NK-92 treated with Interleukin-12 subunit alpha and Interleukin-12 subunit beta, amount 100 ng/mL, for 24 hours (cell line): Measurements from ENCODE around the gene TMEM164.

Experiments
- DNase-seq: peaks from one replicate; lab custom pipeline; 2025; lab: John Stamatoyannopoulos, UW

TMEM164 gene

GRCh38 chrX:110037178-110037577, 34.3 kb downstream of the TMEM164 start:
- DNase-seq: no peak

- no peak for DNase-seq
These were observed 36.0 kb downstream of the TMEM164 start for GRCh38 chrX:110038900-110039299.

- DNase-seq: no peak
These were observed 39.1 kb downstream of the TMEM164 start for GRCh38 chrX:110041980-110042379.

DNA sequence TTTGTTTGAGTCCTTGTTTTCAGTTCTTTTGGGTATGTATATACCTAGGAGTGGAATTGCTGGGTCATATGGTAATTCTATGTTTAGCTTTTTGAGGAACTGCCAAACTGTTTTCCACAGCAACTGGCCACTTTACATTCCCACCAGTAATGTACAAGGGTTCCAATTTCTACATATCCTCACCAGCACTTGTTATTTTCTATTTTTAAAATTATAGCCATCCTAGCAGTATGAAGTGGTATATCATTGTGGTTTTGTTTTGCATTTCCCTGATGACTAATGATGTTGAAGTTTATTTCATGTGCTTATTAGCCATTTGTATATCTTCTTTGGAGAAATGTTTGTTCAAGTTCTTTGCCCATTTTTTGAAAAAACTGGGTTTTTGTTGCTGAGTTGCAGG, 39.6 kb downstream of the TMEM164 start:
- DNase-seq: no peak

DNA sequence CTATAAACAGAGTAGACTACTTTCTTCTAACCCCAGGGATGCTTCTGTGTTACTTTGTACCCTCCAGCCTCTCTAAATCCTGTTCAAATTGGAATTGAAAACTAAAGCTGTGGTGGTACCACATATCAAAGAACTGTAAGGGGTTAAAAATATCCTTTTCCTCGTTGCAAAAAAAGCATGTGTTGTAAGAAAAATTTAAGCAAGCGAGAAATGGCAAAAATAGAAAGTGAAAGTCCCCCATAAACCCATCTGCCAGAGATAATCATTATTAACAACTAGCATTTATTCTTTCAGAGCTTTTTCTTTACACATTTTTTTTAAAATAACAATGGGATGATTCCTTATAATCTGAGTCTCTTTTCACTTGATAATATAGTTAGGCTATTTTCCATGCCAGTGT, 40.6 kb downstream of the TMEM164 start:
- no peak for DNase-seq

DNA sequence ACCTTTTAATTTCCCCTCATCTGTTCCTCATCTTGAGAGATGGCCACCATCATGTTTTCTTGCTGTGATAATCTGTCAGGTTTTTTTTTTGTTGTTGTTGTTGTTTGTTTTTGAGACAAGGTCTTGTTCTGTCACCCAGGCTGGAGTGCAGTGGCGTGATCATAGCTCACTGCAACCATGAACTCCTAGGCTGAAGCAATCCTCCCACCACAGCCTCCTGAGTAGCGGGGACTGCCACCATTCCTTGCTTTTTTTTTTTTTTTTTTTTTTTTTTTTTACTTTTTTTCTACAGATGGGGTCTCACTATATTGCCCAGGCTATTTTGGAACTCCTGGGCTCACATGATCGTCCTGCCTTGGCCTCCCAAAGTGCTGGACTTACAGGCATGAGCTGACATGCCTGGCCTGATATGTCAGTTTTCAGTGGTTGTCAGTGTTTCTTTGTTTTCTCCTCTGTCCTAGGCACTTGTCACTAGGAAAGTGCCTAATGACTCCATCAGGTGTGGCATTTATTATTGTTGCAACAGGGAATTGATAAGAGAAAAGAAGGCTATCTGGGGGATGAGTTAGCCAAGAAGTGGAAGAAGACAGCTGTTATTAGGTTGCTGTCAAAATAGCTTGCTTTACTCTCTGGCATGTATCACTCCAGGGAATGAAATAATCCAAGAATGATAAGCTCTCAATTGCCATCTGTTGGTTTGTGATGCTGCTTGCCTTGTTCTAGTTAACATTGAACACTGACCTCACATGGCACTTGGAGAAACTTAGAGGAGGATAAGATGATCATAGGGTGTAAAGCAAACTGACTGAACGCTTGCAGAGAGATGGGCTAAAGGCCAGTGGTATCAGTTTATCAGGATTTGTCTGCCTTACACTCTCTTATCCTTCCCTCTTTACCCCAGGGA, 41.7 kb downstream of the TMEM164 start:
- DNase-seq: no peak

GRCh38 chrX:110045421-110045820, 42.5 kb downstream of the TMEM164 start:
- no peak for DNase-seq

DNA sequence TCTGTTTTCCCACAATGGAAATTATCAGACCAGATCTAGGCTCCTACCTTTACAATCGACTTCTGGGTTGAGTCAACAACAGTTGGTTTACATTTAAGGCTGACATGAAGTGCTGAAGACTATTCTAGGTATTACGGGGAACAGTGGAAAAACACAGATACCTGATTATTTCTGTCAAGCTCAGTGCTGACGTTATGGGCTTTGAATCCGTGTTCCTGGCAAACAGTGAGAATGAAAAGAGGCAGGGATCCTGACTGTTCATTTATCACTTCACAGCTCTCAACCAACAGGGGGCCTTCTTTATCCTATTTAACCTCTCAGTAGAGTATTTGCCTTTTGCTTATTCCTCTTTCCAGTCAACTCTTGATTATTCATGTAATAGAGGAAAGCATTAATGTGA, 43.1 kb downstream of the TMEM164 start:
- no peak for DNase-seq

DNA sequence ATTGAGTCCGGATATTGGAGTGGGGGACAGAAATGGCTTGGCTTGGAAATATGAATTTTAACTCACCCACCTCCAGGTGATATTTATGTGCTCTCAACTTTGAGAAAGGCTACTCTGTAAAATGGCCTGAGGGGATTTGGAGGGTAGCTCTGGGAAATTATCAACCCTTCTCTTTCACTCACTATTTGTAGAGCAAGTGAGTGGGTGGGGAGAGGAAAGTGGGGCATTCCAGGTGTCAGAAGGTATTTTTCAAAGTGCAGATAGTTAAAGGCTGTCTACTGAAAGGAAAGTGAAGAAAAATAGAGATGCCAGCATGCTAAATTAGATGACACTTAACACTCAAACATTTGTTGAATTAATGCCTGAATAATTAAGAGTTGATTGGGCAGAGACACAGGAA, 44.1 kb downstream of the TMEM164 start:
- no peak for DNase-seq

DNA sequence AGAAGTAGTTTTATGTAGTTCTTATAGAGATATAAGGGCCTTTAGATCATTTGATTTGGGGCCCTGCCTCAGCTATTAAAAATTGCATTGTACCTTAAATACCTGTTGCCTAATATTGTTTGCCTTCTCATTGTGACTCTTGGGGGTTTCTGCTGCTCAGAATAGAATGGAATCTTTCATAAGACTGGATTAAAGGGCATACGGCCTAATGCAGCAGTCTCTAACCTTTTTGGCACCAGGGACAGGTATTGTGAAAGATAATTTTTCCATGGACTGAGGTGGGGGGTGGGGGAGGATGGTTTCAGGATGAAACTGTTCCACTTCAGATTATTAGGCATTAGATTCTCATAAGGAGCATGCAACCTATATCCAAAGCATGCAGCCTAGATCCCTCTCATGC, 46.2 kb downstream of the TMEM164 start:
- no peak for DNase-seq

- DNase-seq: no peak
These were observed 47.5 kb downstream of the TMEM164 start for GRCh38 chrX:110050386-110050785.

DNA sequence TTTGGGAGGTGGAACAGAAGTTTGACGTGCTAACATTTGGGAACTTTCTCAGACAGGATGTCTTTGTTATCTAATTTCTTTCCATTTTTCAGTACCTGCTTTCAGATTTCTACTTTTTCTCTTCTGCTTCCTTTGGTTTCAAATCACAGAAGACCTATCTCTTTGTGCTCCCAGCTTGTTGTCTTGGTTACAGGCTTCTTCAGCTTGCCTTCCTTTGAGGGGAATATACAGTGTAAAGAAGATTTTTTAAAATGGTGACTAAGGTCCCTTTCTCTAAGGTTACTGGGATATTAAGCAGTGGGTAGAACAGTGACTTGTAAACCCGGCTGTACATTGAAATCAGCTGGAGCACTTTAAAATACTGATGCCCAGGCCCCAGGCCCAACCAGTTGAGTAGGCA, 48.0 kb downstream of the TMEM164 start:
- no peak for DNase-seq

DNA sequence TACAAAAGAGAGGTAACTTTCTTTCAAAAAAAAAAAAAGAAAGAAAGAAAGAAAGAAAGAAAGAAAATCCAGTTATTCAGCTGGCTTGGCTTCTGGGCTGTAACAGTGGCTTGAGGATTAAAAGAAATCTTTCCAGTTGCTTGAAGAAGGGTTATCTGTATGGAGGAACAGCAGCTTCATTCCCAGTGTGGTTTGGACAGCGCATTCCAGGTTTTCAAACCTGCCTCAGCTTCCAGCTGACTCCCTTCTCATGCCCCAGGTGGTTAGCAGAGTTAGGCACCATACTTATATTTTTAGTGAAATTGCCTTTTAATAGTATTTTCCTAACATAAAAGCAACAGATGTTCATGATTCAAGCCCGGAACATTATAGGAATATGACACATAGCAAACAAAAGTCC, 48.6 kb downstream of the TMEM164 start:
- no peak for DNase-seq

DNA sequence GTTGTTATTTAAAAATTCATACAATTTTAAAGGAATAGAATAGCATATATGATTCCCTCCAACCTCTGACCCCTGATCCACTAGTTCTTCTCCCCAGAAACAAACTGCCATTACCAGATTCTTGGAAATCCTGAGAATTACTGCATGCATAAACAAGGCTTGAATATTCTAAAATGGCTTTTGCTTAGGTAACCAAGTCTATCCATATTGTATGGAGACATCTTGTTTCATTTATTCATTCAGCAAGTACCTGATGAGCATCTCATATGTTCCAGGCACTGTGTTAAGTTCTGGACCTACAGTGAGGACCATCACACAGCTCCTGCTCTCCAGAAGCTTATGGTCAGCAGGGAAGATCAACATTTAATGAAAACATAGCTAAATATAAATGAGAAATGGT, 49.4 kb downstream of the TMEM164 start:
- no peak for DNase-seq

DNA sequence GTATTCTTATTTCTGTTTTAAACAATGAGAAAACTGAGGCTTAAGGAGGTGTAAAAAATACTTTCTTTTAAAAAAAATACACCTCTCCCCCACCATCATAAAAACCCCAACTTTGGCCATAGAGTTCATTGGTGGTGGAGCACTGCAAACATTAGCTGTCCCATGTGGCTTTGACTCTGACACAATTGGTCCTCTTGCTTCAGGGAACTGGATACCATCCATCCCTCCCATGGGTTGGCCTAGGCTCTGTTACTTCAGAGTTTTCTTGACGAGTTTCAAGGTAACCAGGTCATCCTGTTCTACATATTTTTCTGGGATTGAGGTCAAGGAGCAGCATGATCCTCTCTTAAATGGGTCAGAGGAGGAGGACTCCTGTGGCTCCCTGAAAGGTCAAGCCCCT, 50.5 kb downstream of the TMEM164 start:
- DNase-seq: no peak

DNA sequence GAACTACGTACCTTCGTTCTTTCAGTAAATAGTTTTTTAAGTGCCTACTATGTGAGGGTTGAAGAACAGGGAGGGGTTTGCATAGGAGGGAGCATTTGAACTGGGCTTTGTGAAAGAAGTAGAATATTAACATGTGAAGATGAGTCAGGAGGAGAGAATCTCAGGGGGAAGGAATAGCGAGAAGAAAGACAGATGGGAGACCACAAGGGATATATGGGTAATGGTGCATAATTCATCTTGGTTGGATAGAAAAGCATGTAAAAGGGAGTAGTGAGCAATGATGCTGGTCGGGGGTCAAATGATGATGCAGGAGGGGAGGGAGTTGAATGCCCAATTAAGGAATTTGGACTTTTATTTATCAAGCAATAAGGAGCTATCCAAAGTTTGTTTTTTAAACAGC, 52.7 kb downstream of the TMEM164 start:
- DNase-seq: no peak

- no peak for DNase-seq
These were observed 53.5 kb downstream of the TMEM164 start for GRCh38 chrX:110056419-110056818.

- DNase-seq: no peak
These were observed 56.5 kb downstream of the TMEM164 start for GRCh38 chrX:110059410-110059809.

GRCh38 chrX:110060317-110060716, 57.4 kb downstream of the TMEM164 start:
- no peak for DNase-seq

DNA sequence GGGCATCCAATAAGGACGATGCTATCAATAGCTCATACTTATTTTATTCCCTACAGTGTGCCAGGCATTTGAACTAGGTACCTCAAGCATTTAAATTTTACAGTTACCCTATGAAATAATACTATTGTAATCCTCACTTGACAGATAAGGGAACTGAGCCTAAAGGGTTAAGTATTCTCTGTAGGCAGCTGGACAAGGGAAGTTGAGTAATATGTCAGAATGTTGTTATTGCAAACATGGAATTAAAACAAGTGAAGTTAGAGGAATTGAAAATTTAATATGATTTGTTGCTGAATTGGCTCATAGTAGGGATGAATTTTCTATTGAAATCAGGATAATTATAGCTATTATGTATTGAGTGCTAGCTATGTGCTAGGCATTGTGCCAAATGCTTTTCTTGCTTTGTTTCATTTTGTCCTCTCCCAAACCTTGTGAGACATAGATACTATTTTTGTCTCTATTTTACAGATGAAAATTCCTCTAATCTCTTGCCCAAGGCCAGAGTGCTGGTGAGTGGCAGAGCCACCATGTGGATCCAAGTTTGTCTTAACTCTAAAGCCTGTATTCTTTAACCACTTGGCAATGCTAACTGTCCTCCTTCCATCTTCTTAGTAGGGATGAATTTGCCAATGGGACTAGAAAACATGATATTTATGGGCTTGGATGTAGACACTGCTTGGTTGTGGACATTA, 58.1 kb downstream of the TMEM164 start:
- DNase-seq: no peak

DNA sequence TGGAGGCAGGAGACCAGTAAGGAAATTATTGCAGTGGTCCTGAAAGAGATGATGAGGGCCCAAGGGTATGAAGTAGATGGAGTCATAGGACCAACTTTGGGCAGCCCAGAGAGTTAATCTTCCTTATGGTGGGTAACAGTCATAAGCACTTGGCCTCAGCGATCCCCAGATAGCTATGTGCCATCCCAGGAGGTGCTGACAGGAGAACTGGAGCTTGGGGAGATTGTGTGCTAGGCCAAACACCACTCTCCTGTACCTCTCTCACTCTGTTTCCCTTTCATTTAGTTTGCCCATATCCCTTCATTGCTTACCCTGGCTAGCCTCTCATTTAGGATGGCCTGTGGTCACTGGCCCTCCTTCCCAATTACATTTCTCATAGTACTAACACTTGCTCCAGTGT, 60.0 kb downstream of the TMEM164 start:
- DNase-seq: no peak

DNA sequence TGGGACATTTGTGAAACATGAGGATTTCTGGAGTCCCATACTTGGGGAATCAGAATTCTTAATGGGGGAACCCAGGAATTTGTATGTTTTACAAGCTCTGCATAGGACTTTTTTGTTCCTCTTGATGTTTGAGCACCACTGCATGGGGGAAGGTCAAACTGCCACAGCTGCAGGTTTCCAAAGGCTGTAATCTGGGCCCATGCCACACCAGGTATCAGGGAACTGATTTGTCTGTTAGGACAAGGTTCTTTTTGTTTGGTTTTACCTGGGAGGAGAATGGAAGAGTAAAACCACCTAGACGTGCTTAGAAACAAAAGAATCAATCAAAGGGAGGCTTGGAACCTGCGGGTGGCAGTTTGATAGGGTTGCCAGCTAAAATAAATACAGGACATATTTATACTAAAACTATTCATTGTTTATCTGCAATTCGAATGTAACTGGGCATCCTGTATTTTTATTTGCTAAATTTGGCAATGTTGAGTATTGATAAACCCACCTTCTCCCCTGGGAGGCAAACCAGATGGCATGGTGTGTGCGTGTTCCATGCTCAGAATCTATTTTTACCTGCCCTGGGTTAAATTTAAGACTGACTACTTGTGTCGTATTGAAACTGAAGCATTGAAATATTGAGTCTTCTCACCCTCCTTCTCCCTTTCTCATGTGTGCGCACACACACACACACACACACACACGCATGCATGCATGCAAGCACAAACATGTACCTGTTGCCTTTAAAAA, 63.7 kb downstream of the TMEM164 start:
- DNase-seq: no peak

DNA sequence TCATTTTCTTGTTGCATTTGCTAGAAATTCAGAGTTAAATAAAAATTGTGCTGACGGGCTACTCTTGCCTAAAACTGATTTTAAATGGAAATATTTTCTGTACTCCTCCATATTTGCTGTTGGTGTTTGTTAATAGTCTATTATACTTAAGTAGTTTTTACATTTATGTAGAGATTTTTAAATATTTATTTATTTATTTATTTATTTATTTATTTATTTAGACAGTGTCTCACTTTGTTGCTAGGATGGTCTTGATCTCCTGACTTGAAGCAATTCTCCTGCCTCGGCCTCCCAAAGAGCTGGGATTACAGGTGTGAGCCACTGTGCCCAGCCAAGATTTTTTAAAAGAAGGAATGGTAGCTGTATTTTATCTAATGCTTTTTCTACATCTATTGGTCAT, 68.1 kb downstream of the TMEM164 start:
- DNase-seq: no peak
